Muscle of leg (tissue), 11 donors: ENCODE measurements around the gene SLX9. TPM values are rescaled to one million over a fixed set of nuclear protein-coding genes. Genes with fewer than 3 reads are reported as not detected.
A peak's percentile ranks its signal among the peaks of the same experiment; 100 is the strongest.
"Not testable (repeated sequence)": the region's sequence is repeated elsewhere in the genome, so short reads cannot be mapped to it uniquely, and the experiment has no call there.

Experiments
- DNase-seq: peaks from one replicate; pipeline ENCODE4 v3.0.0; 2013
- H3K27ac ChIP-seq: one replicate; pipeline ENCODE4 v1.5.1; 2013; ENCODE audit warnings: mild to moderate bottlenecking, low read length, control low read depth
- H3K27me3 ChIP-seq: one replicate; pipeline ENCODE4 v1.6.1; 2013; ENCODE audit warnings: low read length; ENCODE audit not compliant: control insufficient read depth, insufficient read depth
- H3K36me3 ChIP-seq: one replicate; pipeline ENCODE4 v1.6.1; 2013; ENCODE audit warnings: low read length; ENCODE audit not compliant: control insufficient read depth, insufficient read depth
- H3K4me1 ChIP-seq: one replicate; pipeline ENCODE4 v1.6.1; 2013; ENCODE audit warnings: low read length; ENCODE audit not compliant: control insufficient read depth, insufficient read depth
- H3K4me3 ChIP-seq: one replicate; pipeline ENCODE4 v1.5.1; 2013; ENCODE audit warnings: low read length, control low read depth
- H3K9me3 ChIP-seq: replicated peaks from 2 replicates; pipeline ENCODE4 v1.6.1; 2013; ENCODE audit warnings: low read depth, low read length; ENCODE audit not compliant: control insufficient read depth
- WGBS: methylation state at CpG from one replicate; pipeline ENCODE4 v1.1.5; 2013; ENCODE audit warnings: missing lambda C conversion rate; ENCODE audit not compliant: insufficient coverage; 5-methylcytosine and 5-hydroxymethylcytosine counted together
- polyA plus RNA-seq, 8 donors: library from polyadenylated mRNA; unstranded; fragments of 120-200 nt; gene quantifications; one replicate each; pipeline versions ENCODE4 v1.2.1 to v1.2.3, GENCODE V29; 2013; ENCODE audit warnings: inconsistent platforms in 1 of 8, low replicate concordance in 1 of 8; ENCODE audit not compliant: insufficient read length in 8 of 8, insufficient read depth in 1 of 8
- total RNA-seq: library from RNA; stranded (reverse); fragments of 120-200 nt; gene quantifications from one replicate; pipeline ENCODE4 v1.2.4, GENCODE V29; 2013

SLX9 gene
- total and polyA plus RNA-seq, 9 donors: 16.0 to 27.5 (median 21.2) TPM

DNA sequence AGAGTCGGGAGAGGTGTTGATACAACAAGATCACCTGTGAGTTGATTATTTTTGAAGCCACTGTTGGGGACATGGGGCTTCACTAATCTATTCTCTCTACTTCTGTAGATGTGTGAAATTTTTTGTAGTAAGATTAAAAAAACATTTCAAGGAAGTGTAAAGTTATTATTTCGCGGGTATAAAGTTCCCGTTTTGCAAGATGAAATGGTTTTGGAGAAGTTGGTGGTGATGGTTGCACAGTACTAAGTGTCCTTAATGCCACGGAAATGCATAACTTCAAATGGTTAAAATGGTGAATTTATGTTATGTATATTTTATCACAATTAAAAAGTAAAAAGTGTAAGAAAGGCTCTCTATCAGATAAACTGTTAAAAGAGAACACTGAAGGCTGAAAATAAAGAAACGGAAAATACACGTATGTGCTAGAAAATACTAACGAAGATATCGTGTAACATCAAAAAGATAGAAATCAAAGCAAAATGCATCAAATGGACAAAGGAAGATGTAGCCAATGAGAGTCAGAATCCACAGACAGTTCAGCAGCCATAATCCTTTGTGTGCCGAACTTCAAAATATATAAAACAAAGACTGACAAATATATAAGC lies 16.2 kb upstream of the SLX9 start:
- 88% methylated on average over 4 of the region's 10 CpGs for WGBS
- Histone ChIP-seq H3K9me3 (no peaks in the 10 kb centered on the region), H3K27me3 (peaks cover 66% of the 10 kb centered on the region), H3K4me3 (no peak overlapping the region), H3K36me3 (no peaks in the 10 kb centered on the region), H3K27ac (no peak overlapping the region), H3K4me1 (peaks cover 18% of the 10 kb centered on the region)
- DNase-seq: no peak

DNA sequence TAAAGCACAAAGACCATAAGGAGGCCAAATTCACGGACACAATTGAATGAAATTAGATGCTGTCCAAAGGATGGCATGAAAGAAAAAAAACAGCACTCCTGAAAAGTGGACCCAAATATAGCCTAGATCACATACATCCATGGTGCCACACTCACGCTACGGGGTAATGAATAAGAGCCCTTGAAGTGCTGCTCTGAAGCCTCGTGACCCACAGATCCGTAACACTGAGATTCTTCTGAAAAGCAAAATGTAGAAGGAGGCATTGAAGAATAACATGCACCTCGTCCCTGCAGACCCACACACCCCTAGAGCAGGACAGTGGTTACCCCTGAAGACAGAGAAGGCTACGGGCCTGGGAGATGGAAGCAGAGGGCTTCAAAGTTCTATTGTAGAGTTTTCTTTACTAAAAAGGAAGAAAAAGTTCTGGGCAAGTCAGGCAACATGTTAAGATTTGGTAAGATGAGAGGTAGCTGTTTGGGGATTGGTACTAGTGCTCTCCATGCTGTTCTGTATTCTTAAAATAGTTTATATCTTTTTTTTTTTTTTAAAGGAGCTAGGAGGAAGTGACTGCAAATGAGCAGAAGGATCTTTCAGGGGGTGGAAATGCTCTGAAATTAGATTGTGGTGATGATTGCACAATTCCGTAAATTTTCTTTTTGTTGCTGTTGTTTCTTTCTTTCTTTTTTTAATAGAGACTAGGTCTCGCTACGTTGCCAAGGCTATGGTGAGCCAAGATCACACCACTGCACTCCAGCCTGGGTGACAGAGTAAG lies 15.0 kb upstream of the SLX9 start:
- Histone ChIP-seq H3K36me3 (no peaks in the 10 kb centered on the region), H3K27ac (no peak overlapping the region), H3K9me3 (no peaks in the 10 kb centered on the region), H3K4me1 (peaks cover 8% of the 10 kb centered on the region), H3K4me3 (no peak overlapping the region), H3K27me3 (peaks cover 66% of the 10 kb centered on the region)
- DNase-seq: no peak
- WGBS: 90% methylated on average over 2 of the region's 10 CpGs

DNA sequence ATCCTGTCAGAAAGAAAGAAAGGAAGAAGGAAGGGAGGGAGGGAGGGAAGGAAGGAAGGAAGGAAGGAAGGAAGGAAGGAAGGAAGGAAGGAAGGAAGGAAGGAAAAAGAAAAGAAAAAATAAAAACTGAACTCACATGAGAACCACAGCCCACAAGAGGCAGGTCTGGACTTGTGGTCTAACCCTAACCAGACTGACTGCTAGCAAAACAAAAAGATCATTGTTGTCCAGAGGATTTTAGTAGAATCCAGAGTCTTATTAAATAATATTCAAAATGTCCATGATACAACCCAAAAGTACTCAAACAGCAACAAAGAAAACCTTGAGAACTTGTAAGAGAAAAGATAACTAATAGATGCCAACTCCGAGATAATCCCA lies 14.5 kb upstream of the SLX9 start:
- no CpG with 5 or more reads among the region's 1 CpG for WGBS
- H3K36me3 ChIP-seq: no peaks in the 10 kb centered on the region
- no peaks in the 10 kb centered on the region for H3K9me3 ChIP-seq
- peaks cover 66% of the 10 kb centered on the region for H3K27me3 ChIP-seq
- peaks cover 8% of the 10 kb centered on the region for H3K4me1 ChIP-seq
- H3K27ac ChIP-seq: no peak overlapping the region
- H3K4me3 ChIP-seq: no peak overlapping the region
- DNase-seq: no peak

DNA sequence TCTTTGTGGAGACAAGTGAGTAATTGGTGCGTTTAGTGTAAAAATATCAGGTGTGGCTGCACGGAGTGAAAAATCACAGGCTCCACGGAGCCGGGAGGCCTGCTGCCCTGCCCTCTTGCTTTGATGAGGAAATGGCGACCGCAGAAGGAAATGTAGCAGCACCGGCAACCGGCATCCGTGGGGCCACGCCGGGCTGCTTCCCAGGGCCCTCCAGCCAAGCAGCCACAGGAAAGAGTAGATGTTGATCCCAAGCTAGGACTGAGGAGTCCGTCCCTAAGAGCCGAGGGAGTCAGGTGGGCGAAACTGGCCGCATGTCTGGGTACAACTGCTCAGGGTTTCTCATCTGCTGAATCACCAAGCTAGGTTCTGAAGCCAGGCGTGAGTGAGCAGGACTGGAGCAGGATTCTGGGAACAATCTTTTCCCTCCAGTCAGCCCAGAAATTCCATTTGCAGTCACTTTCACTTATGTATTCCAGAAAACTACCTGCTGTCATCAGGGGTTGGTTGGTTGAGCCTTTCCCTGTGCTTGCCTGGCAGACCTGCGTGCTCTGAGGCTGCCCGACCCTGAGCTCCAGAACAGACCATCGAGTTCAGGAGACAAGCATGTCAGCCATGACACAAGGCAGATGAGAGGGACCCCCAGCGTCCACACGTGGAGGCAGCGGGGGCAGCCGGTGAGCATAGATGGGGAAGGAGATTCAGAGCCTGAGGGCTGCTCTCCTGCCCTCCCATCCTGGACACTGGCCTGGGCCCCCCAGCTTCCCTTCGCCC lies 13.3 kb upstream of the SLX9 start:
- Histone ChIP-seq H3K9me3 (no peaks in the 10 kb centered on the region), H3K36me3 (no peaks in the 10 kb centered on the region), H3K27ac (no peak overlapping the region), H3K4me1 (peaks cover 18% of the 10 kb centered on the region), H3K27me3 (peaks cover 68% of the 10 kb centered on the region), H3K4me3 (no peak overlapping the region)
- WGBS: 58% methylated on average over 16 of the region's 24 CpGs
- no peak for DNase-seq

DNA sequence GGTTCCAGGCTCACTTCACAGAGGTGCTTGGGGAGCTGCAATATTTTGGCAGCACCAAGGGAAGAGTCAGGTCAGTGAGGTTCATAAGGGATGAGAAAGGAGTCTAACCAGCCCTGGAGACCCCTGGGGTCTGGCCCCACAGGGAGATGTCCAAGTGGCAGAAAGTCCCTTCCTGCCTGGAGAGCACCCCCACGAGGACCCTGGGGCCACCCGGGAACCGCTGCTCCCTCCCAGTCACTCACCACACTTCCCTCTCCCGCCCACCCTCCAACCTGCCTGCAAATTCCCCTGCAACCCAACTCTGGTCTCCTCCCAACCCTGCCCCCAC lies 12.6 kb upstream of the SLX9 start:
- 10% methylated on average over 4 of the region's 4 CpGs for WGBS
- Histone ChIP-seq H3K36me3 (no peaks in the 10 kb centered on the region), H3K27ac (no peak overlapping the region), H3K4me3 (no peak overlapping the region), H3K4me1 (peaks cover 25% of the 10 kb centered on the region), H3K27me3 (peaks cover 71% of the 10 kb centered on the region), H3K9me3 (no peaks in the 10 kb centered on the region)
- no peak for DNase-seq

DNA sequence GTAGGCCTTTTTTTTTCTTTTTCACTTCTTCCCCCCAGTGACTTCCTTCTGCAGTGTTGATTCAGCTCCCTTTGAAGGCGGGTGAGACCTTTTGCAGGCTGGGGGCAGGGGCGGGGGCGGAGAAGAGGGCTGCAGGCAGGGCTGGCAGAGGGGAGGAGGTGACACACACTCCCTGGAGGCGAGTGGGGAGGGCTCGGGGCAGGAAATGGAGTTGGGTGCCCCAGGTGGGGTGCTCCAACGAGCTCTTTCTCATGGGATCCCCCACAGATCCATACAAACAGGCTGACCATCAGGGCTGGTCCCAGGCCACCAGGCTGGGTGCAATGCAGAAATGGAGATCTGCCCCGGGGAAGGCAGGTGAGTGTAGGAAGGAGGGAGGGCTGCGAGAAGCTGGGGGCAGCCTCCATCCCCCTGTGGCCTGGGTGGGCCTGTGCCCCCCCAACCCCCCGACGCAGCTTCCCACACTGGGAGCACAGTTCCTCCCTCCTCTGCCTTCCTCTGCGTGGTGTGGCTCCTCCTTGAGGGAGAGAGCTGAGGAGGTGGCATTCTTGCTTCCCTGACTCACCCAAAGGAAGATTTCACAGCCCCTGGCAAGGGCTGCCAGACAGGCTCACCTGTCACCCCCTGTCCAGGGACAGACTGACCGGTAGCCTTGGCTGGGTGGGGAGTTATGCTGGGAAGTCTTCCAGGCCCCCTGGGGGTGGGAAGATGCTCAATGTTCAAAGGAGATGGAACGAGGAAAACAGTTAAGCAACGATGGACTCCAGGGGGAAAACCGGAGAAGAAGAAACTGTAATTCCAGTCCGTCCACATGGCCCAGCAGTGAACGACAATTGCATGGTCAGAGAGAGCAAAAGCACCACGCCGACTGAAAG lies 12.0 kb upstream of the SLX9 start:
- H3K9me3 ChIP-seq: no peaks in the 10 kb centered on the region
- no peak for DNase-seq
- no peaks in the 10 kb centered on the region for H3K36me3 ChIP-seq
- H3K27me3 ChIP-seq: peaks cover 71% of the 10 kb centered on the region
- H3K27ac ChIP-seq: no peak overlapping the region
- WGBS: 6% methylated on average over 3 of the region's 19 CpGs
- H3K4me3 ChIP-seq: peak overlapping the region; percentile 13
- H3K4me1 ChIP-seq: peaks cover 29% of the 10 kb centered on the region

DNA sequence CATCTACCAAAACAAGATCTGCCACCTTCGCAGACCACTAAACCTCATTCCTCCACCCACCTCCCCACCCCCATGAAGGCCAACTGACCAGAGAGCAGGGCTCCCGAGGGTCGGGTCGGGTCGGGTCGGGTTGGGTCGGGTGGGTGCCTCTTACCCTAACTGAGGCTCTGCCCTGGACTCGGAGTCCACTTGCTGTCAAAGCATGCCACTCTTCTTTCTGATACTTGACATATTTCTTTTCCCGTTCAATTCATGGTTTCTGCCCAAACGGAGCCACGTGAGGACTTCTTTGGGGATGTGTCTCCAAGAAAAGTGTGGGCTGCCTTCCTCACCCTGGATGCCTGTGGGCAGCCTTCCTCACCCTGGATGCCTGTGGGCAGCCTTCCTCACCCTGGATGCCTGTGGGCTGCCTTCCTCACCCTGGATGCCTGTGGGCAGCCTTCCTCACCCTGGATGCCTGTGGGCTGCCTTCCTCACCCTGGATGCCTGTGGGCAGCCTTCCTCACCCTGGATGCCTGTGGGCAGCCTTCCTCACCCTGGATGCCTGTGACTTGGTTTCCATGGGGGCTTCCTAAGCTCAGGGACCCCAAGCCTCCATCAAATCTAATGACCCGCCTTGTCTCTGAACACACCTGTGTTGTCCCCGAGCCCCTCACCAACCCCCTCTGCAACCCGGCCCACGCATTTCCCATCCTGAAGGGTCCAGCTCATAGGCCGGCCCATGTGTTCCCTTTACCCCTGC lies 11.2 kb upstream of the SLX9 start:
- not testable (repeated sequence) for DNase-seq, H3K27ac ChIP-seq, H3K36me3 ChIP-seq, H3K9me3 ChIP-seq, H3K4me3 ChIP-seq
- peaks cover 78% of the 10 kb centered on the region for H3K27me3 ChIP-seq
- peaks cover 37% of the 10 kb centered on the region for H3K4me1 ChIP-seq
- 48% methylated on average over 11 of the region's 16 CpGs for WGBS

DNA sequence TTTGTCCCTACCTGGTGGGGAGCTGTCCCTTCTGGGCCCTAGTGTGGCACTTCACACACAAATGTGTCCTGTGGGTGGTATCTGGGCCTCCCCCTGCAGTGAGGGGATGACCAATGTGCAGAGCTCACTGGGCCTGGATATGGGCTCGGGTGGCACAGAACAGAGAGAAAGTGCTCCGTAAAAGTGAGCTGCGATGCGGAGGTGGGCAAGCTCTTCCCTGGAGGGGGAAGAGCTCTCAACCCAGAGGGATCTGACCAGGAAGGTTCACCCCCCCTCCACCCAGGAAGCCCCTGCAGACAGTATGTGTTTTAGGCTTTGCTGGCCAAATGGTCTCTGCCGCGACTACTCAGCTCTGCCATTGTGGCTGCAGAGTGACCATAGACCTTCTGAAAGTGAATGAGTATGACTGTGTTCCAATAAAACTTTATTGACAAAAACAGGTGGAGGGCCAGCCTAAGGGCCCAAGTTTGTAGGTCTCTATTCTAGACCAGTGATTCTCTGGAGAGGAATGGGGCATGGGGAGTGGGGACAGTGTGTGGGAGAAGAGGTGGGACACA lies 10.5 kb upstream of the SLX9 start:
- Histone ChIP-seq H3K4me3 (no peak overlapping the region), H3K27ac (no peak overlapping the region), H3K27me3 (peaks cover 79% of the 10 kb centered on the region), H3K4me1 (peaks cover 42% of the 10 kb centered on the region), H3K9me3 (no peaks in the 10 kb centered on the region), H3K36me3 (no peaks in the 10 kb centered on the region)
- DNase-seq: no peak
- 50% methylated on average over 2 of the region's 6 CpGs for WGBS

DNA sequence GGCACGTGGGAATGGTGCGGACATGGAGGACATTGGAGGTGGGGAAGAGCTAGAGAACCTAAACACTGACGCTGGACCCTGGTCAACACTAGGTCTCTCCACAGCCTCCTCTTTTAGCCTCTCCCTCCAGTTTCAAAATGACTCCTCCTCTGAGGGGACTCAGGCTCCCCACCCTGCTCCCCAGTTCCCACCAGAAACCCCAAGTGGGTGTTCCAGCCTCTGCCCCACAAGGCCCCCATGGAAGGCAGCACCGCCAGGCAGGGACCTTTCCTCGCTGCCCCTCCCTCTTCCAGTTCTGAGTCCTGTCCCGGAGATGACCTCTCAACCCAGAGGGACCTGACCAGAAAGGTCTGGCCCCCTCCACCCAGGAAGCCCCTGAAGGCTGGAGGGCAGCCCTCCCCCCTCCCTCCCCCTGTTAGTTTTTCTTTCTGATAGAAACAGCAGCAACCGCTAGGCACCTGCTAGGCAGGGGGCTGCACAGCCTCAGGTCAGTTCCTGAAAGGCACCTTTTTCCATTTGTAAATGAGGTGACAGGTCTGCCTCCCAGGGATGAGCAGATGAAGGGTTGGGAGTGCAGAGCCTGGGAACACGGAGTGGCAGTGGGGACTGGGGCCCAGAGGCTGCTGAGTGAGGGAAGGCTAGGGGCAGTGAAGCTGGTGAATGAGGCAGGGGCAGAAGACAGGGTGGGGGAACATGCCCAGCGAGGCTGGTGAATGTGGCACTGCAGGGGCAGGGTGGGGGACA lies 9.9 kb upstream of the SLX9 start:
- no peak for DNase-seq
- Histone ChIP-seq H3K4me1 (peaks cover 42% of the 10 kb centered on the region), H3K36me3 (no peaks in the 10 kb centered on the region), H3K27me3 (peaks cover 78% of the 10 kb centered on the region), H3K9me3 (no peaks in the 10 kb centered on the region), H3K4me3 (no peak overlapping the region), H3K27ac (no peak overlapping the region)
- 55% methylated on average over 8 of the region's 9 CpGs for WGBS
